HG03520 (cell line): Measurements from ENCODE around the gene NELL2.

ENCODE experiments used
- ATAC-seq: cut with Tn5 transposase; IDR thresholded peaks from one replicate; pipeline ENCODE4 v1.9.1; 2021; ENCODE audit warnings: mild to moderate bottlenecking, moderate library complexity; ENCODE audit not compliant: unreplicated experiment

NELL2 gene

GRCh38 chr12:44488180-44488579 lies 387.9 kb downstream of the NELL2 start:
- ATAC-seq = no peak

- no peak for ATAC-seq
These were observed 391.3 kb downstream of the NELL2 start for GRCh38 chr12:44484862-44485261.

DNA sequence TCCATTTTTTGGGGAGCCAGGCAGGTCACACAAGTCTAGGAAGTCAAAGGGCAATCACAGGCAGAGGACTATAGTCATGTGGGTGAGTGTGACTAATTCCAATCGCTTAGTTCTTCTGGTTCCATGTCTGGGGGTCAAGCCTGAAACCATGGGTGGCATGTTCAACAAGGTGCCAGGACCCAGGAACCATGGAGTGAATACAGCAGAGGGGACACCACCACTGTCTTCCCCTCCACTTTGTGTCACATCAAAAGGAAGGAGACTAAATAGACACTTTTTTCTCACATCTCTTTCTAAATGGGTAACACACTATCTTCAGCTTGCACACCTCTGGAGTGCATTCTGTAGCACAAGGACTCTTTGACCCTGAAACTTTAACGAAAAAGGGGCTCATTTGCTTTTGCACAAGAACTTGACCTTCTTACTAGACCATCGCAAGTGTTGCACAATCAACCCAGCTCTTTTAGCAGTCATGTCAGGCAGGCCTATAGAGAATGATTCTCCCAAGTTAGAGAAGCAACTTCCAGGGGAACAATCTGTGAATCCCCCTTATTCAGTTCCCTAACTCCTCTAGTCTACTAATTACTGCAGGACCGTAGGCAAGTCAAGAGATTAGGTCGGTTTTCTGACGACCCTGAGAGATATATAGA lies 398.7 kb downstream of the NELL2 start:
- no peak for ATAC-seq

DNA sequence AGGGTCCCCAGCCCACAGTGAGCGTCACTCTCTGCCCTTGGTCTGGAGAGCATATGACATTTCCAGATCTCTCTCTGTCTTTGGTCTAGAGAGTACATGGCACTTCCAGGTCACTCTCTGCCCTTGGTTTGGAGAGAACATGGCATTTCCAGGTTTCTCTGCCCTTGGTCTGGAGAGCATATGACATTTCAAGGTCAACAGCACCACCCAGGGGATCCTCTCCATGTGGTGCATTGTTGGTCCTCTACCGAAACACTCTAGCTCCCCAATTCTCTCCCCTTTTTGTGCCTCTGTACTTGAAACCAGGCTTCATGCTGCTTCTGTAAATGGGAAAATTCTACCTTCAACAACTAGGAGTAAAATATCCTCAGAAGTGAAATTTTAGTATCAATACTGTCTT lies 399.4 kb downstream of the NELL2 start:
- ATAC-seq = no peak

DNA sequence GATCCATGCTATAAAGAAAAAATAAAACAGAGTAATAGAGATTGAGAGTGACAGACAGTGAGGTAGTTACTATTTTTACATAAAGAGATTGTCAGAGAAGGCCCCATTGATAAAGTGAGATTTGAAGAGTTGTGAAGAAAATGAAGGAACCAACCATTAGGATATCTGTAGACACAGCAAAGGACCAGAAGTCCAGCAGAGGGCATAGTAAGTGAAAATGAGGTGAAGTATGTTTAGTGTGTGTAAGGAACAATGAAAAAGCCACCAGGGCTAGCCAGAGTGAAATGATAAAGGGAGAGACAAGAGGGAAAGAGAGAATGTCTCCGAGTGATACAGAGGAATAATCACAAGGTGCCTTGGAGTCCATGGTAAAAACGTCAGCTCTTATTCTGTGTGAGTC lies 411.0 kb downstream of the NELL2 start:
- ATAC-seq = no peak

- ATAC-seq = no peak
These were observed 411.9 kb downstream of the NELL2 start for GRCh38 chr12:44464180-44464579.

- no peak for ATAC-seq
These were observed 413.4 kb downstream of the NELL2 start for GRCh38 chr12:44462729-44463128.

DNA sequence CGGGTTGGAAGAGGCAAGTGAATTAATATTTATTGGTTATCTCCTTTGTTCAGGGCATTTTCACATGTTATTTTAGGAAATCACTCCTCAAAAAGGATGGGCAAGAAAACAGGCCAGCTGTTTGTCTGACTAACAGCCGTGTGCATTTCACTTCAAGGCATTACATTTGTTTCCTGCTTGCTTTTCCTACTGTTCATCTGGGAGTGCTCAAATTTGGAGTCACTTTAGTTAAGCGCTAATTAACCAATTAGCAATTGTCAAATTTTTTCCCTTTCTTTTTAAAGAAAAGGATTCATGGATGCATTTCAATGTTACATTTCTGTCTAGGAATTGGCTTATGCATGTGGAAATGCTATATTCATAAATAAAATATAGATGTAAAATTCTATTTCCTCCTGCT lies 415.9 kb downstream of the NELL2 start:
- no peak for ATAC-seq

GRCh38 chr12:44459569-44459968 lies 416.5 kb downstream of the NELL2 start:
- ATAC-seq = no peak
